ENCODE data around the gene VWA5B2.

The VWA5B2 gene

DNA sequence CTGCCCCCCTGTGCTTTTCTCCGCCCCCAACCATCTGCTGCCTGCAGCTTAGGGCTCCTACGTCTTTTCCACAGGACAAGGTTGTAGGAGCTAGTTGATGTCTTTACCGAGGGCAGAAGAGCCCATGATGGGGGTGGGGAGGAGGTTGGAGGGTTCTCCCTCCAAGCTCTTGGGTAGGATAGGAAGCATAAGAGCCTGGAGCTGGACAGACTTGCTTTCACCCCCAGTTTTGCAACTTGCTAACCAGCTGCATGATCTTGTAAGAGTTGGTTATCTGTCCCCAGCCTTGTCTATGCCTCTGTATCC, 42.5 kb upstream of the VWA5B2 start:
- Histone ChIP-seq H3K4me3 (peak overlapping the region; percentile 80 to 99 (median 90)), H3K36me3 (peaks cover 72 to 80% (median 76%) of the 10 kb centered on the region in 11 experiments), H3K27ac (peak overlapping the region; percentile 73 to 92 (median 81)), H4K20me1 (peaks cover 22 to 57% (median 51%) of the 10 kb centered on the region in 11 experiments; a peak in 21 of 22 replicates), H3K4me1 (peaks cover 22 to 58% (median 30%) of the 10 kb centered on the region in 10 experiments), H3K27me3 (no peaks in the 10 kb centered on the region), H3K9ac (peak overlapping the region; percentile 83 to 92 (median 90)), H3K4me2 (peak overlapping the region; percentile 93 to 100 (median 97)), H3K9me3 (replicated peaks in 1 of 11) (no peaks in the 10 kb centered on the region)
- no peak for TF ChIP-seq Cebpa-rat (IDR thresholded peaks at IDR 0.05)

DNA sequence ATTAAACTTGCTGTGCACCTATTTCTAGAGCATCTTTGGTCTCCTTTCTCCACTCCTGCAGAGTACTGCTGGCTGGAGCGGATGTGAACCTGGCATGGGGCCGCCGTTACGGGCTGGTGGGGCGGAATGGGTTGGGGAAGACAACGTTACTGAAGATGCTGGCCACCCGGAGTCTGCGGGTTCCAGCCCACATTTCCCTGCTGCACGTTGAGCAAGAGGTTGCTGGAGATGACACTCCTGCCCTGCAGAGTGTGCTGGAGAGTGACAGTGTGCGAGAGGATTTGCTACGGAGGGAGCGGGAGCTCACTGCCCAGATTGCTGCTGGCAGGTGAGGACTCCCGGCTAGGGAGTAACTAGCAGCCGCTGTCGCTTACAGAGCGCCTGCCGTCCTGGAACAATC, 41.3 kb upstream of the VWA5B2 start:
- peaks cover 22 to 49% (median 30%) of the 10 kb centered on the region in 10 experiments for H3K4me1 ChIP-seq
- no peak for TF ChIP-seq Cebpa-rat (IDR thresholded peaks at IDR 0.05)
- H3K4me3 ChIP-seq, result peak overlapping the region in 2 of 10 experiments; percentile 97 to 98; a peak in 1 of 20 replicates
- H3K9me3 ChIP-seq (replicated peaks in 1 of 11), result no peaks in the 10 kb centered on the region
- H4K20me1 ChIP-seq, result peaks cover 22 to 66% (median 50%) of the 10 kb centered on the region in 11 experiments; a peak in 21 of 22 replicates
- no peaks in the 10 kb centered on the region for H3K27me3 ChIP-seq
- peak overlapping the region in 9 of 11 experiments; percentile 93 to 100 (median 96); a peak in 14 of 22 replicates for H3K4me2 ChIP-seq
- H3K36me3 ChIP-seq, result peaks cover 72 to 80% (median 76%) of the 10 kb centered on the region in 11 experiments
- H3K9ac ChIP-seq, result peak overlapping the region in 3 of 11 experiments; percentile 89 to 92 (median 92); a peak in 4 of 22 replicates
- no peak overlapping the region for H3K27ac ChIP-seq

DNA sequence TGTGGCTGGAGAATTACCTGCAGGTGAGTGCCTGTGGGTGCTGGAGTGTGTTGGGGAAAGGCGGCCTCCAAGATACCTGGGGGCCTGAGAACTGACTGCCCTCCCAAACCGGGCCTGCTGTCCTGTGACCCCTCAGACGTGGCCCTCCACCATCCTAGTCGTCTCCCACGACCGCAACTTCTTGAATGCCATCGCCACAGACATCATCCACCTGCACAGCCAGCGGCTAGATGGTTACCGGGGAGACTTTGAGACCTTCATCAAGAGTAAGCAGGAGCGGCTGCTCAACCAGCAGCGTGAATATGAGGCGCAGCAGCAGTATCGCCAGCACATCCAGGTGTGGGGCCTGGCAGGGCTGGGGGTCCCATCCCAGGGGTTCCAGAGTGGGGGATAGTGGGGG, 40.0 kb upstream of the VWA5B2 start:
- Histone ChIP-seq H3K4me1 (peaks cover 22 to 36% (median 29%) of the 10 kb centered on the region in 10 experiments), H3K36me3 (peaks cover 72 to 80% (median 76%) of the 10 kb centered on the region in 11 experiments), H3K27ac (no peak overlapping the region), H3K9ac (peak overlapping the region in 1 of 11 experiments; percentile 0; a peak in 1 of 22 replicates), H3K4me3 (no peak overlapping the region), H3K27me3 (no peaks in the 10 kb centered on the region), H4K20me1 (peaks cover 27 to 77% (median 60%) of the 10 kb centered on the region in 11 experiments; a peak in 21 of 22 replicates), H3K4me2 (no peak overlapping the region), H3K9me3 (replicated peaks in 1 of 11) (no peaks in the 10 kb centered on the region)
- no peak for TF ChIP-seq Cebpa-rat (IDR thresholded peaks at IDR 0.05)

DNA sequence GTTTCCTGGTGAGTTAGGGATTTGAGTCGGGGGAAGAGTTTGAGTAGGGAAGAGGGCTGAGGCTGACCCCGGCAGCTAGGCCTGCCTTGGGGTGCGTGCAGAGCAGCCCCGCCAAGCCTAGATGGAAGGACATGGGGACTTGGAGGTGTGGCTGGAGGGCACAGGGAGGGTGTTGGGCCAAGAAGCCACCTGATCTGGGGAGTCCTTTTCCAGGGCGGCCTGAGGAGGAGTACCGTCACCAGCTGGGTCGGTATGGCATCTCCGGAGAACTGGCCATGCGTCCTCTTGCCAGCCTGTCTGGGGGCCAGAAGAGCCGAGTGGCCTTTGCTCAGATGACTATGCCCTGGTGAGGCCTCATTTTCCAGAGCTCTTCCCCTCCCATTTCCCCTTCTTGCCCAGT, 36.5 kb upstream of the VWA5B2 start:
- no peak overlapping the region for H3K4me3 ChIP-seq
- no peaks in the 10 kb centered on the region for H3K9me3 ChIP-seq (replicated peaks in 1 of 11)
- peaks cover 16 to 84% (median 51%) of the 10 kb centered on the region in 11 experiments; a peak in 20 of 22 replicates for H4K20me1 ChIP-seq
- H3K27me3 ChIP-seq, result no peaks in the 10 kb centered on the region
- no peak overlapping the region for H3K4me2 ChIP-seq
- no peak for TF ChIP-seq Cebpa-rat (IDR thresholded peaks at IDR 0.05)
- H3K27ac ChIP-seq, result no peak overlapping the region
- H3K36me3 ChIP-seq, result peaks cover 77 to 90% (median 87%) of the 10 kb centered on the region in 11 experiments
- H3K9ac ChIP-seq, result no peak overlapping the region
- peaks cover under 1 to 11% (median 6%) of the 10 kb centered on the region in 10 experiments; a peak in 13 of 20 replicates for H3K4me1 ChIP-seq

DNA sequence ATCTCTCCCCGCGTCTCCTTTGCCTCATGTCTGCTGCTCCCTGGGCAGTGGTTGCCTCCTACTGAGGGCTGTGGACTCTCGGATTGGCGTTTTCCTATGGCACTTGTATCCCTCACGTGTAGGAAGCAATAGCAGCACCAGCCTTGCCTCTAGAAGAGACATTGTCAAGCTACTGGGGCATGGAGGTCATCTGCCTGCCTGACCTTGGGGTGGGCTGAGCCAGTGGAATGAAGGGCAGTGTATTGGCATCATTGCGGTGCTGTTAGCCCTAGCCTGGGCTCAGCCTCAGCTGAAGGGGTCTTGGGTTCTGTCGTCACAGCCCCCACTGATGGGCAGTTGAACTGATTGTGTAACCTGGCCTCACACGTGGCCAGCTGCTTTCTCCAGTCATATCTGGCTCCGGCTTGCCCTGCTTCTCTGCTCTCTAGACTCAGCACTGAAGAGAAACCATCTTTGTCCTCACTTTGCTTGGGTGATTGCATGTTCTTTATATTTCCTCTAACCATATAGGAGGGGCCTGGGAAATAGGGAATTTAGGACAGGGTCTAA, 35.3 kb upstream of the VWA5B2 start:
- Histone ChIP-seq H3K36me3 (peaks cover 65 to 78% (median 75%) of the 10 kb centered on the region in 11 experiments), H3K4me1 (no peaks in the 10 kb centered on the region; a peak in 1 of 20 replicates)

DNA sequence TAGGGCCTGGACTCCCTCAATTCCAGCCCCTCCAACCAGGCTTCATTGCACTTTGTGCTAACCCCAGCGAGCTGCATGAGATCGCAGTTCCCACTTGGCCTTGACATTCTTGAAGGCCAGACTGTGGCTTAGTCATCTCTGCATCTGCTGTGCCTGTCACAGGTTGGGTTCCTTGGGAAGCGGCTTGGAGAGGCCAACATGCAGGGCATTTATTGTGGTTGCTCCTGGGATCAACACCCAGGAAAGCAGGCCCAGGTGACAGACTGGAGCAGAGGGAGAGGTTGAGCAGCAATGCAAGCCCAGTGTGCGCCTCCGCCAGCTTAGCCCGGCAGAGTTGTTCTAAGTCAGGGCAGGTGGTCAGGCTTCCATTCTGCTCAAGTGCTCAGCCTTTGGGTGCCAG, 32.8 kb upstream of the VWA5B2 start:
- H3K9me3 ChIP-seq (replicated peaks in 1 of 11), result no peaks in the 10 kb centered on the region
- H3K27me3 ChIP-seq, result no peaks in the 10 kb centered on the region
- H3K9ac ChIP-seq, result no peak overlapping the region
- TF ChIP-seq Cebpa-rat (IDR thresholded peaks at IDR 0.05), result no peak
- no peak overlapping the region for H3K4me3 ChIP-seq
- H3K4me2 ChIP-seq, result no peak overlapping the region
- no peaks in the 10 kb centered on the region for H3K4me1 ChIP-seq
- H4K20me1 ChIP-seq, result peaks cover 0 to 50% (median 22%) of the 10 kb centered on the region in 11 experiments; a peak in 14 of 22 replicates
- no peak overlapping the region for H3K27ac ChIP-seq
- peaks cover 40 to 53% (median 50%) of the 10 kb centered on the region in 11 experiments for H3K36me3 ChIP-seq

More for the DNA sequence above, 35.3 kb upstream of the VWA5B2 start:
- H3K4me2 ChIP-seq, result no peak overlapping the region
- no peak overlapping the region for H3K27ac ChIP-seq
- H3K4me3 ChIP-seq, result no peak overlapping the region
- no peaks in the 10 kb centered on the region for H3K9me3 ChIP-seq (replicated peaks in 1 of 11)
- peaks cover 5 to 73% (median 39%) of the 10 kb centered on the region in 11 experiments; a peak in 20 of 22 replicates for H4K20me1 ChIP-seq
- H3K9ac ChIP-seq, result no peak overlapping the region
- TF ChIP-seq Cebpa-rat (IDR thresholded peaks at IDR 0.05), result no peak
- H3K27me3 ChIP-seq, result no peaks in the 10 kb centered on the region

DNA sequence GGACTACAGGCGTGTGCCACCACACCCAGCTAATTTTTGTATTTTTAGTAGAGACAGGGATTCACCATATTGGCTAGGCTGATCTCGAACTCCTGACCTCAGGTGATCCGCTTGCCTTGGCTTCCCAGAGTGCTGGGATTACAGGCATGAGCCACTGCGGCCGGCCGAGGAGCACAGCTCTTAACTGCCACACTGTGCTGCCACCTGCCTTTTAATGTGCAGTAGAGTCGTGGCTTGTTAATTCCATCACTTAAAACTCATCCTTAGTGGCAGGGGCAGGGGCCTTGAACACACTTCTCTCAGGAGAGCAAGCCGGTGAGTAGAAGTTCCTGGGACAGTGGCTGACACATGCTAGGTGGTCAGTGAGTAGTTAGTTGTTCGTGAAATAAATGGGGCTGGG, 30.9 kb upstream of the VWA5B2 start:
- no peaks in the 10 kb centered on the region for H3K9me3 ChIP-seq (replicated peaks in 1 of 11)
- no peak for TF ChIP-seq Cebpa-rat (IDR thresholded peaks at IDR 0.05)

DNA sequence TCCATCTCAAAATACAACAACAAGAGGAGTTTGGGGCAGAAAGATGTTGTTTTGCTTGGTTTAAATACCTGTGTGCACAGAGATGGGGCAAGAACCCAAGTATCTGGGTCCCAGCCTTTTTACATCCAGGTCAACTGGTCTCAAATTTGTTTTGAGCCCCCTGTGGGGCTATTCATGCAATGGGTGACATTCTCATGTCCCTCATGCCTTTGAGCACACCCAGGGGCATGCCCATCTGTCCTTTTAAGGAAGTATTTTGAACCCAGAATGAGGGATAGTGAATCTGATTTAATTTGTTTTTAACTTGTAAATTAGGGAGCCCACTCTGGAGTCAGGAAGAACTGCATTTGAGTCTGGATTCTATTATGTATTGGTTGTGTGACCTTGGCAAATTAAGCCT, 28.6 kb upstream of the VWA5B2 start:
- Histone ChIP-seq H3K4me2 (no peak overlapping the region), H3K27ac (no peak overlapping the region), H4K20me1 (peaks cover 0 to 10% (median 3%) of the 10 kb centered on the region in 11 experiments; a peak in 7 of 22 replicates), H3K4me1 (no peaks in the 10 kb centered on the region), H3K27me3 (no peaks in the 10 kb centered on the region), H3K4me3 (no peak overlapping the region), H3K36me3 (peaks cover 0 to 10% (median 8%) of the 10 kb centered on the region in 11 experiments; a peak in 17 of 22 replicates), H3K9me3 (replicated peaks in 1 of 11) (no peaks in the 10 kb centered on the region), H3K9ac (no peak overlapping the region)
- TF ChIP-seq Cebpa-rat (IDR thresholded peaks at IDR 0.05), result no peak

More for the DNA sequence above, 30.9 kb upstream of the VWA5B2 start:
- Histone ChIP-seq H3K4me2 (no peak overlapping the region), H4K20me1 (peaks cover 0 to 30% (median 15%) of the 10 kb centered on the region in 11 experiments; a peak in 14 of 22 replicates), H3K4me3 (no peak overlapping the region), H3K27me3 (no peaks in the 10 kb centered on the region), H3K4me1 (no peaks in the 10 kb centered on the region), H3K9ac (no peak overlapping the region), H3K36me3 (peaks cover 21 to 34% (median 31%) of the 10 kb centered on the region in 11 experiments), H3K27ac (no peak overlapping the region)

DNA sequence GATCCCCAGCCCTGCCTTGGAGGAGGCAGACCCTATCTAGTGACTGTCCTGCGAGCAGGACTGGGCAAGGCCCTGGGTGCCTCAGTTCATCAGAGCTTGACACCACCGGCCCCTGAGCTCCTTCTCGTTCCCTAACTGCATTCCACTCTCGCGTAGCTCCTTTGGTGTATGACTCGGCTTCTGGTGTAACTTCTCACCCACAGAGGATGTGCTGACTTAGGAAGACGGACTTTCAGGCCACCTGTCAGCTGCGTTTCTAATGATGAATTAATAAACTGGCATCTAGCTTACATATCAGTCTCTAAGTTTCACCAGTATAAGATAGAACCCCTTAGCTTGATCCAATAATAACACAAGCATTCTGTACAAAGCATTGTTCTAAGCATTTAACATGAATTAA, 25.9 kb upstream of the VWA5B2 start:
- Histone ChIP-seq H3K4me1 (0 out of 20 replicates have a peak, but pooled peaks cover 0 to 3% (median 0%) of the 10 kb centered on the region in 10 experiments), H3K4me2 (no peak overlapping the region), H3K9me3 (replicated peaks in 1 of 11) (no peaks in the 10 kb centered on the region), H3K27me3 (no peaks in the 10 kb centered on the region), H3K27ac (no peak overlapping the region), H3K36me3 (no peaks in the 10 kb centered on the region), H4K20me1 (no peaks in the 10 kb centered on the region), H3K9ac (no peak overlapping the region), H3K4me3 (no peak overlapping the region)
- TF ChIP-seq Cebpa-rat (IDR thresholded peaks at IDR 0.05), result no peak

Data from BLaER1 treated with 17β-estradiol and CSF1 and Interleukin-3, amounts not matched to agents 10 nM and 100 nM (cell line).